HCT116 (cell line): Measurements from ENCODE around the gene ERCC5. TPM values are rescaled to one million over a fixed set of nuclear protein-coding genes. Genes with fewer than 3 reads are reported as not detected.

ENCODE experiments used
- ATAC-seq: fragments of 200-7000 bp; cut with Tn5 transposase; 2 replicates; pipeline ENCODE4 v1.9.1; 2020; ENCODE audit warnings: mild to moderate bottlenecking, moderate library complexity
- BruUV-seq: library from RNA; stranded (reverse); fragments of 400-500 nt; replicated peaks from 2 replicates; lab custom pipeline; 2021; lab: Mats Ljungman, UMichigan
- CTCF ChIA-PET: fragments of 300-600 bp; sonication (Branson Sonifier 250); formaldehyde crosslinking; loops from one replicate; lab custom pipeline; 2021; ENCODE audit warnings: antibody characterized with exemption; lab: Charles Lee
- POLR2A ChIA-PET: fragments of 300-600, 350-600 bp; sonication (Branson Sonifier 250); formaldehyde crosslinking; loops from one replicate; lab custom pipeline; 2021; ENCODE audit warnings: antibody characterized with exemption; lab: Charles Lee
- RAD21 ChIA-PET, 2 experiments: fragments of 300-600 bp; sonication (Branson Sonifier 250); formaldehyde crosslinking; loops; one replicate each; lab custom pipeline; 2023; ENCODE audit warnings: low total read pairs in 2 of 2; ENCODE audit not compliant: uncharacterized antibody in 2 of 2, unreplicated experiment in 2 of 2, low non-redundant PET in 1 of 2; lab: Charles Lee
- DNase-seq: peaks from one replicate; pipeline ENCODE4 v3.0.0-alpha.2; 2010; ENCODE audit warnings: low read depth, low spot score
- H2AFZ ChIP-seq: fragments of 200-600 bp; shearing (Covaris generic), sonication (generic); 2 replicates; pipeline ENCODE4 v1.6.1; 2017; ENCODE audit warnings: low read depth, mixed run types, mixed read lengths, antibody characterized with exemption, low read length; ENCODE audit not compliant: poor library complexity, severe bottlenecking
- H3K27ac ChIP-seq: 2 replicates; pipeline ENCODE4 v1.5.1; 2012; ENCODE audit warnings: low read depth, low read length
- H3K27me3 ChIP-seq: fragments of 200-600 bp; sonication (generic); 2 replicates; pipeline ENCODE4 v1.6.1; 2016; ENCODE audit warnings: mixed run types, low read length, mixed read lengths; ENCODE audit not compliant: insufficient read depth
- H3K36me3 ChIP-seq, 2 experiments: fragments of 200-500 bp in 1 of 2; fragments of 200-600 bp in 1 of 2; sonication (Bioruptor generic) in 1 of 2; sonication (generic) in 1 of 2; 2 replicates each; pipeline versions ENCODE4 v1.5.1 to v1.6.1; 2014 to 2016; ENCODE audit warnings: low read length in 2 of 2, inconsistent platforms in 1 of 2, mixed read lengths in 1 of 2, mixed run types in 1 of 2; ENCODE audit not compliant: insufficient read depth in 2 of 2, control insufficient read depth in 1 of 2
- H3K4me1 ChIP-seq, 2 experiments: fragments of 200-600 bp in 1 of 2; sonication (generic) in 1 of 2; 2 replicates each; pipeline versions ENCODE4 v1.5.1 to v1.6.1; 2012 to 2017; ENCODE audit warnings: low read length in 2 of 2, inconsistent platforms in 1 of 2, mild to moderate bottlenecking in 1 of 2, mixed read lengths in 1 of 2, mixed run types in 1 of 2, moderate library complexity in 1 of 2; ENCODE audit not compliant: insufficient read depth in 2 of 2, control insufficient read depth in 1 of 2
- H3K4me2 ChIP-seq: fragments of 200-600 bp; sonication (generic); 2 replicates; pipeline ENCODE4 v1.6.1; 2017; ENCODE audit warnings: mixed run types, low read length, mixed read lengths
- H3K4me3 ChIP-seq, 2 experiments: fragments of 200-600 bp in 1 of 2; sonication (generic) in 1 of 2; replicated peaks in 1 of 2; 2 replicates each; pipeline ENCODE4 v1.5.1; 2011 to 2016; ENCODE audit warnings: low read length in 2 of 2, control low read depth in 1 of 2, low read depth in 1 of 2, mild to moderate bottlenecking in 1 of 2, mixed read lengths in 1 of 2, mixed run types in 1 of 2
- H3K79me2 ChIP-seq: fragments of 200-600 bp; sonication (generic); 2 replicates; pipeline ENCODE4 v1.6.1; 2017; ENCODE audit warnings: mild to moderate bottlenecking, mixed run types, low read length, moderate library complexity, mixed read lengths; ENCODE audit not compliant: insufficient read depth
- H3K9ac ChIP-seq: fragments of 200-600 bp; sonication (generic); 2 replicates; pipeline ENCODE4 v1.6.1; 2016; ENCODE audit warnings: low read length, mixed read lengths
- H3K9me2 ChIP-seq: fragments of 200-600 bp; sonication (generic), shearing (Covaris generic); 2 replicates; pipeline ENCODE4 v1.6.1; 2017; ENCODE audit warnings: mixed run types, mild to moderate bottlenecking, moderate library complexity; ENCODE audit not compliant: insufficient read depth
- H3K9me3 ChIP-seq, 2 experiments: fragments of 200-500 bp in 1 of 2; fragments of 200-600 bp in 1 of 2; sonication (Bioruptor generic) in 1 of 2; sonication (generic) in 1 of 2; 2 replicates each; pipeline ENCODE4 v1.6.1; 2014 to 2017; ENCODE audit warnings: low read length in 2 of 2, mixed read lengths in 2 of 2, inconsistent platforms in 1 of 2, low read depth in 1 of 2, mild to moderate bottlenecking in 1 of 2, mixed run types in 1 of 2, moderate library complexity in 1 of 2; ENCODE audit not compliant: control insufficient read depth in 1 of 2, insufficient read depth in 1 of 2
- H4K20me1 ChIP-seq: fragments of 200-600 bp; sonication (generic), shearing (Covaris generic); 2 replicates; pipeline ENCODE4 v1.6.1; 2017; ENCODE audit warnings: mixed run types, mild to moderate bottlenecking, moderate library complexity; ENCODE audit not compliant: insufficient read depth
- ATF3 ChIP-seq: IDR thresholded peaks from 2 replicates; pipeline ENCODE4 v1.6.1; 2012
- CBX3 ChIP-seq: IDR thresholded peaks from 2 replicates; pipeline ENCODE4 v1.6.1; 2012; ENCODE audit warnings: low read depth
- CTCF ChIP-seq, 3 experiments: fragments of 200-600 bp in 1 of 3; sonication (generic) in 1 of 3; IDR thresholded peaks in 2 of 3; conservative IDR thresholded peaks in 1 of 3; 2 replicates each; pipeline ENCODE4 v1.5.1; 2012 to 2017; ENCODE audit warnings: low read depth in 2 of 3, low read length in 2 of 3, antibody characterized with exemption in 1 of 3, borderline replicate concordance in 1 of 3, control low read depth in 1 of 3, mild to moderate bottlenecking in 1 of 3, mixed read lengths in 1 of 3, mixed run types in 1 of 3, moderate library complexity in 1 of 3; ENCODE audit not compliant: insufficient read depth in 1 of 3
- ELF1 ChIP-seq: IDR thresholded peaks from 2 replicates; pipeline ENCODE4 v1.6.1; 2012; ENCODE audit warnings: low read depth, borderline replicate concordance
- EZH2 ChIP-seq: fragments of 200-600 bp; sonication (generic); IDR thresholded peaks from 2 replicates; pipeline ENCODE4 v1.6.1; 2017; ENCODE audit warnings: antibody characterized with exemption, mixed run types
- EZH2phosphoT487 ChIP-seq: fragments of 200-600 bp; IDR thresholded peaks from 2 replicates; pipeline ENCODE4 v1.6.1; 2018; ENCODE audit warnings: antibody characterized with exemption, borderline replicate concordance
- FOSL1 ChIP-seq: IDR thresholded peaks from 2 replicates; pipeline ENCODE4 v1.6.1; 2012; ENCODE audit warnings: low read depth
- JUND ChIP-seq: IDR thresholded peaks from 2 replicates; pipeline ENCODE4 v1.6.1; 2012
- MAX ChIP-seq: IDR thresholded peaks from 2 replicates; pipeline ENCODE4 v1.6.1; 2012
- POLR2A ChIP-seq: IDR thresholded peaks from 2 replicates; pipeline ENCODE4 v1.7.0; 2011; ENCODE audit warnings: borderline replicate concordance; ENCODE audit not compliant: insufficient read depth, insufficient read length; ENCODE audit errors: extremely low read depth
- POLR2AphosphoS5 ChIP-seq: IDR thresholded peaks from 2 replicates; pipeline ENCODE4 v1.6.1; 2011; ENCODE audit warnings: mild to moderate bottlenecking, low read depth, low read length, moderate library complexity
- RAD21 ChIP-seq: IDR thresholded peaks from 2 replicates; pipeline ENCODE4 v1.6.1; 2012; ENCODE audit warnings: low read depth, mild to moderate bottlenecking
- SP1 ChIP-seq: IDR thresholded peaks from 2 replicates; pipeline ENCODE4 v1.6.1; 2012; ENCODE audit warnings: low read depth
- SRF ChIP-seq: IDR thresholded peaks from 2 replicates; pipeline ENCODE4 v1.6.1; 2012; ENCODE audit warnings: low read depth
- TCF7L2 ChIP-seq: IDR thresholded peaks from 2 replicates; pipeline ENCODE4 v1.7.0; 2011; ENCODE audit warnings: borderline replicate concordance, inconsistent platforms; ENCODE audit not compliant: insufficient read depth, insufficient read length; ENCODE audit errors: extremely low read depth
- ZNF274 ChIP-seq: fragments of 200-500 bp; sonication (Bioruptor generic); IDR thresholded peaks from 2 replicates; pipeline ENCODE4 v1.6.1; 2014; ENCODE audit warnings: mild to moderate bottlenecking, low read depth, low read length, inconsistent platforms
- intact Hi-C: fragments of 100-400 bp; cut with micrococcal nuclease; formaldehyde crosslinking; loops from 2 replicates; pipeline ENCODE4 v1.10.0; 2022
- total RNA-seq: library from RNA; stranded (reverse); gene quantifications from one replicate; pipeline ENCODE4 v1.2.1, GENCODE V29; 2021; ENCODE audit not compliant: unreplicated experiment

ERCC5 gene
- total RNA-seq, 1 experiment from 2014 or later: 25.6 TPM

GRCh38 chr13:102848956-102849355 lies 3.1 kb downstream of the ERCC5 start:
- H3K4me3 ChIP-seq: no peak overlapping the region
- H2AFZ ChIP-seq: no peak overlapping the region
- H3K27me3 ChIP-seq: no peaks in the 10 kb centered on the region
- no peak for DNase-seq
- H3K4me2 ChIP-seq: no peak overlapping the region
- POLR2A ChIA-PET: no interaction called here
- TF ChIP-seq POLR2AphosphoS5 (no peak), ZNF274 (no peak), ATF3 (no peak), SP1 (no peak), POLR2A (no peak), EZH2 (no peak), SRF (no peak), ELF1 (no peak), TCF7L2 (no peak), FOSL1 (no peak), MAX (no peak)
- TF ChIP-seq, all 23 proteins: peak for 0
- Histone ChIP-seq H3K9ac (no peak overlapping the region), H3K9me2 (no peaks in the 10 kb centered on the region), H3K27ac (no peak overlapping the region), H3K4me1 (peaks cover 0 to 18% of the 10 kb centered on the region in 2 experiments; a peak in 3 of 4 replicates), H3K79me2 (peaks cover 32% of the 10 kb centered on the region), H3K9me3 (no peaks in the 10 kb centered on the region), H3K36me3 (no peaks in the 10 kb centered on the region), H4K20me1 (no peaks in the 10 kb centered on the region)
- no TSS peak for BruUV-seq
- ATAC-seq: no peak
- CTCF ChIA-PET: no interaction called here
- intact Hi-C loops: loop anchor here (5.0 kb wide), 1 partner anchor 1707 kb away; no protein-coding TSS in a partner anchor
- RAD21 ChIA-PET: no interaction called here

- no peak overlapping the region for H3K27ac ChIP-seq
- no peak overlapping the region for H3K9ac ChIP-seq
- RAD21 ChIA-PET: no interaction called here
- POLR2A ChIA-PET: no interaction called here
- DNase-seq (no peak), ATAC-seq (no peak)
- no peaks in the 10 kb centered on the region for H3K9me2 ChIP-seq
- H2AFZ ChIP-seq: no peak overlapping the region
- intact Hi-C loops: no loop called here
- CTCF ChIA-PET: no interaction called here
- BruUV-seq: no TSS peak
- no peak overlapping the region for H3K4me2 ChIP-seq
- peaks cover 0 to 9% of the 10 kb centered on the region in 2 experiments; a peak in 2 of 4 replicates for H3K36me3 ChIP-seq
- no peaks in the 10 kb centered on the region for H4K20me1 ChIP-seq
- H3K79me2 ChIP-seq: peaks cover 18% of the 10 kb centered on the region; the same call in 1 of the 2 replicates
- H3K4me3 ChIP-seq: no peak overlapping the region
- H3K4me1 ChIP-seq: peaks cover 0 to 4% of the 10 kb centered on the region in 2 experiments; a peak in 2 of 4 replicates
- no peaks in the 10 kb centered on the region for H3K9me3 ChIP-seq
- no peaks in the 10 kb centered on the region for H3K27me3 ChIP-seq
- TF ChIP-seq CTCF (IDR thresholded peaks at IDR 0.05 in 2 of 3, conservative IDR thresholded peaks at IDR 0.05 in 1 of 3; ENCODE audit: borderline replicate concordance in 1 of 3, insufficient read depth in 1 of 3, low read depth in 2 of 3, low read length in 2 of 3) (no peak), CBX3 (no peak), MAX (no peak), POLR2A (no peak), JUND (no peak), EZH2 (no peak), EZH2phosphoT487 (no peak), RAD21 (no peak), ATF3 (no peak), SP1 (no peak), POLR2AphosphoS5 (no peak), SRF (no peak)
Measured at GRCh38 chr13:102852556-102852955, 6.7 kb downstream of the ERCC5 start.
